Measurements from ENCODE around the gene NUP93. TPM values are rescaled to one million over a fixed set of nuclear protein-coding genes. Genes with fewer than 3 reads are reported as not detected.

NUP93 gene
- polyA plus RNA-seq, 2 of the 4 experiments (the other 2 are of a cell fraction): 87.3 to 91.4 TPM

- TF ChIP-seq, protein P1, sequence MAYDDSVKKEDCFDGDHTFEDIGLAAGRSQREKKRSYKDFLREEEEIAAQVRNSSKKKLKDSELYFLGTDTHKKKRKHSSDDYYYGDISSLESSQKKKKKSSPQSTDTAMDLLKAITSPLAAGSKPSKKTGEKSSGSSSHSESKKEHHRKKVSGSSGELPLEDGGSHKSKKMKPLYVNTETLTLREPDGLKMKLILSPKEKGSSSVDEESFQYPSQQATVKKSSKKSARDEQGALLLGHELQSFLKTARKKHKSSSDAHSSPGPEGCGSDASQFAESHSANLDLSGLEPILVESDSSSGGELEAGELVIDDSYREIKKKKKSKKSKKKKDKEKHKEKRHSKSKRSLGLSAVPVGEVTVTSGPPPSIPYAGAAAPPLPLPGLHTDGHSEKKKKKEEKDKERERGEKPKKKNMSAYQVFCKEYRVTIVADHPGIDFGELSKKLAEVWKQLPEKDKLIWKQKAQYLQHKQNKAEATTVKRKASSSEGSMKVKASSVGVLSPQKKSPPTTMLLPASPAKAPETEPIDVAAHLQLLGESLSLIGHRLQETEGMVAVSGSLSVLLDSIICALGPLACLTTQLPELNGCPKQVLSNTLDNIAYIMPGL (CRISPR knock-in tag; IDR thresholded peaks at IDR 0.05; ENCODE audit: borderline replicate concordance): no peak
Observed at GRCh38 chr16:56869513-56870275, 139.8 kb downstream of the NUP93 start (continued).

GRCh38 chr16:56870276-56870888, 140.5 kb downstream of the NUP93 start:
- H3K4me3 ChIP-seq: no peak overlapping the region
- DNase-seq (ENCODE audit: low read depth in 1 of 2, low spot score in 1 of 2) (no peak), ATAC-seq (no peak; a peak in 1 of 6 replicates), FAIRE-seq (no peak)
- TF ChIP-seq CEBPB (IDR thresholded peaks at IDR 0.05): no peak
- WGBS (ENCODE audit: missing lambda C conversion rate): 95% methylated on average over 13 of the region's 14 CpGs
- no peak overlapping the region for H3K4me2 ChIP-seq
- no peaks in the 10 kb centered on the region for H3K4me1 ChIP-seq
- ChIA-PET CTCF (interaction anchor here (5.5 to 11.0 kb wide), 3 partner anchors 17 to 82 kb away, joined by 48 to 146 read pairs (median 52); no protein-coding TSS in a partner anchor), POLR2A (no interaction called here)
- H3K9me3 ChIP-seq: no peaks in the 10 kb centered on the region
- H3K27ac ChIP-seq: no peak overlapping the region

- CTCF ChIA-PET: interaction anchor here (6.1 to 11.0 kb wide), 2 partner anchors 17 to 81 kb away, joined by 48 to 146 read pairs; no protein-coding TSS in a partner anchor
- H3K4me3 ChIP-seq: no peak overlapping the region
- DNase-seq (ENCODE audit: low read depth in 1 of 2, low spot score in 1 of 2): peak in 1 of 2 experiments; percentile 28
- no peaks in the 10 kb centered on the region for H3K4me1 ChIP-seq
- ATAC-seq: peak; percentile 28 to 31; a peak in 4 of 6 replicates
- no peak overlapping the region for H3K4me2 ChIP-seq
- H3K9me3 ChIP-seq: no peaks in the 10 kb centered on the region
- H3K27ac ChIP-seq: no peak overlapping the region
- no peak for TF ChIP-seq FOSB (CRISPR knock-in tag; IDR thresholded peaks at IDR 0.05)
- no peak for TF ChIP-seq TFCP2L1 (CRISPR knock-in tag; IDR thresholded peaks at IDR 0.05)
- no peak for FAIRE-seq
- POLR2A ChIA-PET: no interaction called here
- WGBS (ENCODE audit: missing lambda C conversion rate): 69% methylated on average over 7 of the region's 7 CpGs
Observed at GRCh38 chr16:56871172-56871593, 141.3 kb downstream of the NUP93 start.

GRCh38 chr16:56872863-56873391, 143.0 kb downstream of the NUP93 start:
- DNase-seq (ENCODE audit: low read depth in 1 of 2, low spot score in 1 of 2): no peak
- ATAC-seq: no peak
- H3K4me2 ChIP-seq: no peak overlapping the region
- no peak overlapping the region for H3K4me3 ChIP-seq
- WGBS (ENCODE audit: missing lambda C conversion rate): 92% methylated on average over 10 of the region's 10 CpGs
- FAIRE-seq: no peak
- no peaks in the 10 kb centered on the region for H3K4me1 ChIP-seq
- no peaks in the 10 kb centered on the region for H3K9me3 ChIP-seq
- H3K27ac ChIP-seq: no peak overlapping the region
- TF ChIP-seq HOXB13 (CRISPR knock-in tag; IDR thresholded peaks at IDR 0.05; ENCODE audit: low read depth): no peak
- TF ChIP-seq, protein P2, sequence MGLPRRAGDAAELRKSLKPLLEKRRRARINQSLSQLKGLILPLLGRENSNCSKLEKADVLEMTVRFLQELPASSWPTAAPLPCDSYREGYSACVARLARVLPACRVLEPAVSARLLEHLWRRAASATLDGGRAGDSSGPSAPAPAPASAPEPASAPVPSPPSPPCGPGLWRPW (IDR thresholded peaks at IDR 0.05): no peak
- TF ChIP-seq, protein P3, sequence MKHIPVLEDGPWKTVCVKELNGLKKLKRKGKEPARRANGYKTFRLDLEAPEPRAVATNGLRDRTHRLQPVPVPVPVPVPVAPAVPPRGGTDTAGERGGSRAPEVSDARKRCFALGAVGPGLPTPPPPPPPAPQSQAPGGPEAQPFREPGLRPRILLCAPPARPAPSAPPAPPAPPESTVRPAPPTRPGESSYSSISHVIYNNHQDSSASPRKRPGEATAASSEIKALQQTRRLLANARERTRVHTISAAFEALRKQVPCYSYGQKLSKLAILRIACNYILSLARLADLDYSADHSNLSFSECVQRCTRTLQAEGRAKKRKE (CRISPR knock-in tag; IDR thresholded peaks at IDR 0.05; ENCODE audit: low read depth): no peak
- TF ChIP-seq EP300 (IDR thresholded peaks at IDR 0.05): no peak
- TF ChIP-seq ESRRA (IDR thresholded peaks at IDR 0.05; ENCODE audit: borderline replicate concordance, low read length): no peak
- TF ChIP-seq BHLHE40 (IDR thresholded peaks at IDR 0.05; ENCODE audit: low read depth, low read length): no peak
- no peak for TF ChIP-seq HEYL (CRISPR knock-in tag; IDR thresholded peaks at IDR 0.05)
- no peak for TF ChIP-seq RAD21 (conservative IDR thresholded peaks at IDR 0.05 in 1 of 2, IDR thresholded peaks at IDR 0.05 in 1 of 2)
- TF ChIP-seq, protein P4, sequence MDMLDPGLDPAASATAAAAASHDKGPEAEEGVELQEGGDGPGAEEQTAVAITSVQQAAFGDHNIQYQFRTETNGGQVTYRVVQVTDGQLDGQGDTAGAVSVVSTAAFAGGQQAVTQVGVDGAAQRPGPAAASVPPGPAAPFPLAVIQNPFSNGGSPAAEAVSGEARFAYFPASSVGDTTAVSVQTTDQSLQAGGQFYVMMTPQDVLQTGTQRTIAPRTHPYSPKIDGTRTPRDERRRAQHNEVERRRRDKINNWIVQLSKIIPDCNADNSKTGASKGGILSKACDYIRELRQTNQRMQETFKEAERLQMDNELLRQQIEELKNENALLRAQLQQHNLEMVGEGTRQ (IDR thresholded peaks at IDR 0.05): no peak
- TF ChIP-seq PHF8 (IDR thresholded peaks at IDR 0.05; ENCODE audit: borderline replicate concordance, low read depth): no peak
- TF ChIP-seq CHD4 (IDR thresholded peaks at IDR 0.05; ENCODE audit: borderline replicate concordance): no peak
- TF ChIP-seq JUN (IDR thresholded peaks at IDR 0.05): no peak
- no peak for TF ChIP-seq NR3C1 (IDR thresholded peaks at IDR 0.05)
- no peak for TF ChIP-seq MAZ (IDR thresholded peaks at IDR 0.05; ENCODE audit: borderline replicate concordance, low read depth, low read length)
- no peak for TF ChIP-seq MYC (IDR thresholded peaks at IDR 0.05; ENCODE audit: borderline replicate concordance, low read length)
- no peak for TF ChIP-seq NFE2L2 (conservative IDR thresholded peaks at IDR 0.05; ENCODE audit: low read length)
- TF ChIP-seq RNF2 (IDR thresholded peaks at IDR 0.05; ENCODE audit: borderline replicate concordance, low read depth): no peak
- TF ChIP-seq, protein P5, sequence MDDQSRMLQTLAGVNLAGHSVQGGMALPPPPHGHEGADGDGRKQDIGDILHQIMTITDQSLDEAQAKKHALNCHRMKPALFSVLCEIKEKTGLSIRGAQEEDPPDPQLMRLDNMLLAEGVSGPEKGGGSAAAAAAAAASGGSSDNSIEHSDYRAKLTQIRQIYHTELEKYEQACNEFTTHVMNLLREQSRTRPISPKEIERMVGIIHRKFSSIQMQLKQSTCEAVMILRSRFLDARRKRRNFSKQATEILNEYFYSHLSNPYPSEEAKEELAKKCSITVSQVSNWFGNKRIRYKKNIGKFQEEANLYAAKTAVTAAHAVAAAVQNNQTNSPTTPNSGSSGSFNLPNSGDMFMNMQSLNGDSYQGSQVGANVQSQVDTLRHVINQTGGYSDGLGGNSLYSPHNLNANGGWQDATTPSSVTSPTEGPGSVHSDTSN (IDR thresholded peaks at IDR 0.05): no peak
- no peak for TF ChIP-seq RCOR1 (IDR thresholded peaks at IDR 0.05; ENCODE audit: low read depth, low read length)
- TF ChIP-seq, protein P6, sequence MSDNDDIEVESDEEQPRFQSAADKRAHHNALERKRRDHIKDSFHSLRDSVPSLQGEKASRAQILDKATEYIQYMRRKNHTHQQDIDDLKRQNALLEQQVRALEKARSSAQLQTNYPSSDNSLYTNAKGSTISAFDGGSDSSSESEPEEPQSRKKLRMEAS (IDR thresholded peaks at IDR 0.05): no peak
- CTCF ChIA-PET: interaction anchor here (0.6 to 1.5 kb wide), 2 partner anchors 14 to 334 kb away, joined by 4 read pairs; no protein-coding TSS in a partner anchor
- POLR2A ChIA-PET: no interaction called here
